Upper lobe of left lung (tissue), 6 donors: Measurements from ENCODE around the gene SZRD1. TPM values are rescaled to one million over a fixed set of nuclear protein-coding genes. Genes with fewer than 3 reads are reported as not detected.
A peak's percentile ranks its signal among the peaks of the same experiment; 100 is the strongest.

Experiments used
- ATAC-seq, 2 donors: fragments of 200-7000 bp; cut with Tn5 transposase; one replicate each; pipeline ENCODE4 v1.9.1; 2022; ENCODE audit warnings: mild to moderate bottlenecking in 2 of 2, moderate library complexity in 2 of 2; ENCODE audit not compliant: low FRiP score in 2 of 2
- DNase-seq, 2 donors: peaks; one replicate each; pipeline ENCODE4 v3.0.0-alpha.2; 2019 to 2020
- H3K27ac ChIP-seq, 4 donors: fragments of 200-600 bp; sonication (generic); one replicate each; pipeline ENCODE4 v1.5.1; 2016 to 2019
- H3K27me3 ChIP-seq, 4 donors: fragments of 200-600 bp; sonication (generic); one replicate each; pipeline ENCODE4 v1.5.1; 2017 to 2019
- H3K36me3 ChIP-seq, 4 donors: fragments of 200-600 bp; sonication (generic); one replicate each; pipeline ENCODE4 v1.5.1; 2016 to 2019
- H3K4me1 ChIP-seq, 4 donors: fragments of 200-600 bp; sonication (generic); one replicate each; pipeline ENCODE4 v1.5.1; 2018 to 2019
- H3K4me3 ChIP-seq, 4 donors: fragments of 200-600 bp; sonication (generic); one replicate each; pipeline ENCODE4 v1.5.1; 2017 to 2019; ENCODE audit warnings: mild to moderate bottlenecking in 2 of 4, moderate library complexity in 1 of 4
- H3K9me3 ChIP-seq, 4 donors: fragments of 200-600 bp; sonication (generic); one replicate each; pipeline ENCODE4 v1.5.1; 2018 to 2019
- CTCF ChIP-seq, 6 experiments: fragments of 450-650 bp in 4 of 6; fragments of 200-600 bp in 2 of 6; sonication (generic) in 2 of 6; IDR thresholded peaks; one replicate each; pipeline ENCODE4 v1.5.1; 2016 to 2019; ENCODE audit warnings: antibody characterized with exemption in 6 of 6
- EP300 ChIP-seq, 4 donors: sonication (generic); formaldehyde crosslinking; IDR thresholded peaks; one replicate each; pipeline ENCODE4 v1.5.1; 2017; ENCODE audit warnings: antibody characterized with exemption in 4 of 4, control low read depth in 2 of 4
- POLR2A ChIP-seq, 4 donors: fragments of 450-650 bp; IDR thresholded peaks; one replicate each; pipeline ENCODE4 v1.5.1; 2016 to 2017; ENCODE audit warnings: antibody characterized with exemption in 4 of 4, mild to moderate bottlenecking in 2 of 4
- POLR2AphosphoS5 ChIP-seq, 2 donors: sonication (generic); formaldehyde crosslinking; IDR thresholded peaks; one replicate each; pipeline ENCODE4 v1.5.1; 2017; ENCODE audit warnings: antibody characterized with exemption in 2 of 2
- WGBS, 2 donors: methylation state at CpG; one replicate each; pipeline ENCODE4 v1.1.5; 2017 to 2018; 5-methylcytosine and 5-hydroxymethylcytosine counted together
- total RNA-seq, 6 donors: library from RNA; depleted of rRNA in 4 of 6; stranded (reverse); fragments of >200 nt in 4 of 6; gene quantifications; one replicate each; pipeline versions ENCODE4 v1.1.0 to v1.2.1, GENCODE V29; 2016 to 2021
- donor health status: DM: no; HTN: no; CAD: no; lungs with moderate emphysema.
- donor health status: DM: no; HTN: yes; CAD: no; lungs with severe emphysema.

The SZRD1 gene
- total RNA-seq, 6 donors from 2014 or later: 30.4 to 136 (median 58.3) TPM

- ATAC-seq (no peak), DNase-seq (no peak)
- H3K27ac ChIP-seq: peak within 1 kb of the TSS in 1 of 4 donors; percentile 95
- H3K4me1 ChIP-seq: peaks cover 9 to 17% (median 12%) of the 10 kb centered on the region in 4 donors
- 79 to 83% methylated on average over 3 of the region's 3 CpGs for WGBS, 2 donors
- no peaks in the 10 kb centered on the region for H3K27me3 ChIP-seq
- no peaks in the 10 kb centered on the region for H3K36me3 ChIP-seq
- TF ChIP-seq CTCF (IDR thresholded peaks at IDR 0.05): no peak
- no peak for TF ChIP-seq POLR2A (IDR thresholded peaks at IDR 0.05)
- TF ChIP-seq POLR2AphosphoS5 (IDR thresholded peaks at IDR 0.05): no peak
- TF ChIP-seq EP300 (IDR thresholded peaks at IDR 0.05): no peak
- no peaks in the 10 kb centered on the region for H3K9me3 ChIP-seq
- H3K4me3 ChIP-seq: no peak within 1 kb of the TSS
Measured at GRCh38 chr1:16436946-16437474, 70.0 kb downstream of the SZRD1 start, which contains the start of gene SPATA21. SPATA21 (minus strand) TSS chr1:16437424; CDS start chr1:16431371, 6,053 bp downstream.

GRCh38 chr1:16438516-16438915, 71.5 kb downstream of the SZRD1 start:
- 76 to 93% methylated on average over 2 of the region's 2 CpGs for WGBS, 2 donors

GRCh38 chr1:16438924-16439323, 71.9 kb downstream of the SZRD1 start:
- no peak for TF ChIP-seq CTCF (IDR thresholded peaks at IDR 0.05)
- TF ChIP-seq POLR2AphosphoS5 (IDR thresholded peaks at IDR 0.05): no peak
- TF ChIP-seq POLR2A (IDR thresholded peaks at IDR 0.05): no peak
- no peak for TF ChIP-seq EP300 (IDR thresholded peaks at IDR 0.05)
- Histone ChIP-seq H3K9me3 (no peaks in the 10 kb centered on the region), H3K4me3 (no peak overlapping the region), H3K27ac (peak overlapping the region in 1 of 4 donors; percentile 95), H3K27me3 (no peaks in the 10 kb centered on the region), H3K36me3 (peaks cover 0 to 9% (median 0%) of the 10 kb centered on the region in 4 donors), H3K4me1 (peaks cover 25 to 36% (median 31%) of the 10 kb centered on the region in 4 donors)
- ATAC-seq (no peak), DNase-seq (no peak)
- 78 to 80% methylated on average over 2 of the region's 2 CpGs for WGBS, 2 donors

More at GRCh38 chr1:16438516-16438915, 71.5 kb downstream of the SZRD1 start:
- ATAC-seq (no peak), DNase-seq (no peak)
- no peaks in the 10 kb centered on the region for H3K27me3 ChIP-seq
- H3K27ac ChIP-seq: peak overlapping the region in 1 of 4 donors; percentile 95
- H3K4me3 ChIP-seq: no peak overlapping the region
- H3K4me1 ChIP-seq: peaks cover 24 to 32% (median 26%) of the 10 kb centered on the region in 4 donors
- H3K9me3 ChIP-seq: no peaks in the 10 kb centered on the region
- H3K36me3 ChIP-seq: peaks cover 0 to 6% (median 0%) of the 10 kb centered on the region in 4 donors
- TF ChIP-seq EP300 (IDR thresholded peaks at IDR 0.05) (no peak), POLR2AphosphoS5 (IDR thresholded peaks at IDR 0.05) (no peak), POLR2A (IDR thresholded peaks at IDR 0.05) (no peak), CTCF (IDR thresholded peaks at IDR 0.05) (no peak)

GRCh38 chr1:16440131-16440469, 73.1 kb downstream of the SZRD1 start:
- Histone ChIP-seq H3K9me3 (no peaks in the 10 kb centered on the region), H3K36me3 (peaks cover 4 to 21% (median 6%) of the 10 kb centered on the region in 4 donors), H3K4me3 (peak overlapping the region in 3 of 4 donors; percentile 69 to 86 (median 85)), H3K4me1 (peaks cover 30 to 39% (median 35%) of the 10 kb centered on the region in 4 donors), H3K27ac (peak overlapping the region; percentile 86 to 96 (median 94)), H3K27me3 (no peaks in the 10 kb centered on the region)
- ATAC-seq: peak in 1 of 2 donors; percentile 20
- DNase-seq: no peak
- TF ChIP-seq POLR2A (IDR thresholded peaks at IDR 0.05) (no peak), CTCF (IDR thresholded peaks at IDR 0.05) (no peak), POLR2AphosphoS5 (IDR thresholded peaks at IDR 0.05) (no peak), EP300 (IDR thresholded peaks at IDR 0.05) (no peak)
- 49 to 56% methylated on average over 7 of the region's 7 CpGs for WGBS, 2 donors
